Activated B cell treated with CpG ODN at 0.5 μM for 24 hours (primary cell): ENCODE results near the gene TALDO1. TPM values are rescaled to one million over a fixed set of nuclear protein-coding genes. Genes with fewer than 3 reads are reported as not detected.

Experiments
- ATAC-seq: fragments of 200-7000 bp; cut with Tn5 transposase; one replicate; pipeline ENCODE4 v1.10.0; 2021; ENCODE audit warnings: low read depth, mild to moderate bottlenecking, moderate library complexity
- CTCF ChIA-PET: fragments of 350-600 bp; sonication (Branson Sonifier 250); formaldehyde crosslinking; loops from one replicate; lab custom pipeline; 2021; ENCODE audit warnings: antibody characterized with exemption; lab: Charles Lee
- POLR2A ChIA-PET: fragments of 350-600 bp; sonication (Branson Sonifier 250); formaldehyde crosslinking; loops from one replicate; lab custom pipeline; 2021; ENCODE audit warnings: antibody characterized with exemption; lab: Charles Lee
- DNase-seq: peaks from one replicate; pipeline ENCODE4 v3.0.0; 2022
- H3K27ac Mint-ChIP-seq: one replicate; pipeline ENCODE4 v1.8.0; 2020; ENCODE audit warnings: mixed read lengths
- H3K27me3 Mint-ChIP-seq: one replicate; pipeline ENCODE4 v1.8.0; 2021; ENCODE audit warnings: mixed read lengths
- H3K36me3 Mint-ChIP-seq: one replicate; pipeline ENCODE4 v1.8.0; 2021; ENCODE audit warnings: low read depth, mixed read lengths
- H3K4me1 Mint-ChIP-seq: one replicate; pipeline ENCODE4 v1.8.0; 2021; ENCODE audit warnings: mixed read lengths
- H3K4me3 Mint-ChIP-seq: one replicate; pipeline ENCODE4 v1.8.0; 2020; ENCODE audit warnings: mild to moderate bottlenecking, mixed read lengths
- H3K9me3 Mint-ChIP-seq: one replicate; pipeline ENCODE4 v1.8.0; 2020; ENCODE audit warnings: mixed read lengths
- intact Hi-C: fragments of 100-400 bp; cut with micrococcal nuclease; formaldehyde crosslinking; loops from one replicate; pipeline ENCODE4 v1.15.1; 2024
- total RNA-seq: library from RNA; stranded (reverse); gene quantifications from 2 replicates; pipeline ENCODE4 v1.2.3, GENCODE V29; 2022
- TF ChIP-seq, protein P1 (sequence below): fragments of 200-600 bp; IDR thresholded peaks from one replicate; pipeline ENCODE4 v1.8.0; 2022; ENCODE audit warnings: antibody characterized with exemption, mild to moderate bottlenecking

Gene TALDO1
- total RNA-seq, 1 donor from 2014 or later: 194 TPM

DNA sequence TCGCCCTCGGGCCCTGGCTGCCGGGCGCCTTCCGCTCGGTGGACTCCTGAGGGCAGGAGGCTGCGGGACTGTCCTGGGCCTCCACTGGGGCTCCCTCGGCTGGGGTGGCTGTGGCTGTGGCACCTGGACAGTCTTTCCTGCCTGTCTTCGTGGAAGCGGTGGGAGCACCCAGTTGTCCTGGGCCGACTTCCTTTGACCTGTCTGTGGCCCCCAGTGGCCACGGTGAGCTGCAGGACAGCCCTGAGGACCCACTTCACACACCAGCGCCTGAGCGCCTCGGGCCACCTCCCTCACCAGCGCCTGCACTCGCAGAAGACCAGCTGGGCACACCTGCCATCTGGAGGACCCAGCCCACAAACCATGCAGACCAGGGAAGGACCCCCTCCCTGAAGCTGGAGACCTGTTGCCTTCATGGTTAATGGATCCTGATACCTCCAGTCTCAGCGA lies 43.0 kb upstream of the TALDO1 start:
- POLR2A ChIA-PET: interaction anchor here (0.6 to 1.3 kb wide), 5 partner anchors 8 to 22 kb away, joined by 3 read pairs; partner anchors contain the start of gene TMEM80
- DNase-seq (no peak), ATAC-seq (no peak)
- Mint-ChIP-seq H3K4me3 (no peak overlapping the region), H3K36me3 (peaks cover 19% of the 10 kb centered on the region), H3K9me3 (no peaks in the 10 kb centered on the region), H3K27ac (no peak overlapping the region), H3K4me1 (peaks cover 10% of the 10 kb centered on the region), H3K27me3 (peaks cover 9% of the 10 kb centered on the region)
- intact Hi-C loops: no loop called here
- CTCF ChIA-PET: interaction anchor here (1.7 kb wide), 1 partner anchor 18 kb away, joined by 5 read pairs; no protein-coding TSS in a partner anchor
- TF ChIP-seq, protein P1, sequence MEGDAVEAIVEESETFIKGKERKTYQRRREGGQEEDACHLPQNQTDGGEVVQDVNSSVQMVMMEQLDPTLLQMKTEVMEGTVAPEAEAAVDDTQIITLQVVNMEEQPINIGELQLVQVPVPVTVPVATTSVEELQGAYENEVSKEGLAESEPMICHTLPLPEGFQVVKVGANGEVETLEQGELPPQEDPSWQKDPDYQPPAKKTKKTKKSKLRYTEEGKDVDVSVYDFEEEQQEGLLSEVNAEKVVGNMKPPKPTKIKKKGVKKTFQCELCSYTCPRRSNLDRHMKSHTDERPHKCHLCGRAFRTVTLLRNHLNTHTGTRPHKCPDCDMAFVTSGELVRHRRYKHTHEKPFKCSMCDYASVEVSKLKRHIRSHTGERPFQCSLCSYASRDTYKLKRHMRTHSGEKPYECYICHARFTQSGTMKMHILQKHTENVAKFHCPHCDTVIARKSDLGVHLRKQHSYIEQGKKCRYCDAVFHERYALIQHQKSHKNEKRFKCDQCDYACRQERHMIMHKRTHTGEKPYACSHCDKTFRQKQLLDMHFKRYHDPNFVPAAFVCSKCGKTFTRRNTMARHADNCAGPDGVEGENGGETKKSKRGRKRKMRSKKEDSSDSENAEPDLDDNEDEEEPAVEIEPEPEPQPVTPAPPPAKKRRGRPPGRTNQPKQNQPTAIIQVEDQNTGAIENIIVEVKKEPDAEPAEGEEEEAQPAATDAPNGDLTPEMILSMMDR: no peak

DNA sequence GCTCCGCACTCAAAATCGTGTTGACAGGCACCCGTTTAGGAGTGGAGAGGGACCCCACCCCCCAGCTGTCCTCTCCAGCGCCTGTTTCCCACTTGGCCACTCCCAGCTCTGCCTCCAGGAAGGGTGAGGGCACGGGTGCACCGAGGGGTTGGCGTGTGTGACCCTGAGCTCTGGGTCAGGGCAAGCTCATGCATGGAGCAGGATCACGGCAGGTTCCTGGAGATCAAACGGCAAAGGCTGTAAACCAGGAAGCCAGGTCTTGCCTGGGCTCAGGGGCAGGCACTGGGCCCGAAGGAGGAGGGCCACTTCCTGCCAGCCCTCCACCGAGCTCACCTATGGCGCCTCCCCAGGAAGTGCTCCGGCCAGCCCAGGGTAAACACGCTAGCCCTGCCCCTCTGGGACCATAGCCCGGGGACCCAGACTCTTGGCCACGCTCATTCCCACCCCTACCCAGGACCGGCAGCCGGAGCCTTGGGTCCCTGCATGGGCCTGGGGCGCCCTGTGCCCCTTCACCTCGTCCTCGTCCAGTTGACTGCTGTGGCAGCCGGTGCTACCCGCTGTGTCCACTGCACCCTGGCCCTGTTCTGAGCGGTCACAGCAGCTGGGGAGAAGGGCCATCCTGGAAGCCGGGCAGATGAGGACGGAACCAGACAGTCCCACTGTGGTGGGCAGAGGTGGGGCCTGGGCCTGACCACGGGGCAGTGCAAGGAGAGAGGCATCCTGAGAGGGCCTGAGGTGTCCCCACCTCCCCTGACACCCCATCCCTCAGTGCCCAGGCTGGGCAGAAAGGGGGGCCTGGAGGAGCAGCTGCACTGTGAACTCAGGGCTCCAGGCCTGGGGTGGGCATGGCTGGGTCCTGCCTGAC lies 42.3 kb upstream of the TALDO1 start:
- DNase-seq (no peak), ATAC-seq (no peak)
- Mint-ChIP-seq H3K27me3 (peaks cover 11% of the 10 kb centered on the region), H3K36me3 (peaks cover 13% of the 10 kb centered on the region), H3K9me3 (no peaks in the 10 kb centered on the region), H3K27ac (no peak overlapping the region), H3K4me1 (peaks cover 10% of the 10 kb centered on the region), H3K4me3 (no peak overlapping the region)
- CTCF ChIA-PET: interaction anchor here (1.7 kb wide), 1 partner anchor 18 kb away, joined by 5 read pairs; no protein-coding TSS in a partner anchor
- POLR2A ChIA-PET: interaction anchor here (0.6 to 1.3 kb wide), 5 partner anchors 8 to 21 kb away, joined by 3 to 4 read pairs (median 3); partner anchors contain the start of gene TMEM80
- intact Hi-C loops: no loop called here
- TF ChIP-seq, protein P1: no peak

DNA sequence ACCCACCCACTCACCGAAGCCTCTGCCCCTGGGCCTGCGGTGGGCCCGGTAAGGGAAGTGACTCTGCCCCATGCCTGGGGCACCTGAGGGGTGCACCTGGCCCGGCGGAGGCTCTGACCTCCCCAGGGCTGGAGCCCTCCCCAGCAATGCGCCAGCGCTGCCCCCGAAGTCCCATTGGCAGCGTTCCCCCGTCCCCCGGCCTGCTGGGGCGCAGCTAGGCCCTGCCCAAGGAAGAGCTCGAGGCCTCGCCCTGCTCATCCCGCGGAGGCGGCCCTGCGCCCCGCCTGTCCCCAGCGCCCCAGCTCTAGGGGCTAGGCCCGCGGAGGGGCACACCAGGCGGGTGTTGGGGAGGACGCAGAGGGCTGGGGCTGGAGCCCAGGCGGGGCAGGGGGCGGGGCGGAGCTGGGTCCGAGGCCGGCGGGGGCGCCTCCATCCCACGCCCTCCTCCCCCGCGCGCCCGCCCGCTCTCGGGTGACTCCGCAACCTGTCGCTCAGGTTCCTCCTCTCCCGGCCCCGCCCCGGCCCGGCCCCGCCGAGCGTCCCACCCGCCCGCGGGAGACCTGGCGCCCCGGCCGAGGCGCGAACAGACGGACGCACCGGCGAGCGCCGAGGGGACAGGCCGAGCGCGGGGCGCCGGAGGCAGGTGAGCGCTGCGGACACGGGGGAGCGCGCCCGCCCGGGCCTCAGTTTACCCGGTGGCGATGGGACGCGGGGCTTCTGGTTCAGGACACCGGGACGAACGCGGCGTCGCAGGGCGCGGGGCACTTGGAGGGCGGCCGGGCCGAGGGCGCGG lies 41.4 kb upstream of the TALDO1 start, which contains the start of gene EPS8L2:
Gene EPS8L2 (plus strand): TSS at position 586 of the 793 bp plus-strand sequence. CDS start 3,177 bp downstream, outside the sequence.
- Mint-ChIP-seq H3K27ac (no peak within 1 kb of the TSS), H3K4me3 (no peak within 1 kb of the TSS), H3K9me3 (no peaks in the 10 kb centered on the region), H3K27me3 (peaks cover 13% of the 10 kb centered on the region), H3K36me3 (peaks cover 9% of the 10 kb centered on the region), H3K4me1 (peaks cover 14% of the 10 kb centered on the region)
- ATAC-seq (peak; percentile 63), DNase-seq (no peak)
- ChIA-PET CTCF (interaction anchor here (1.4 kb wide), 1 partner anchor 9 kb away, joined by 7 read pairs; no protein-coding TSS in a partner anchor), POLR2A (interaction anchor here (1.0 kb wide), 1 partner anchor 9 kb away, joined by 4 read pairs; no protein-coding TSS in a partner anchor)
- TF ChIP-seq, protein P1: no peak
- intact Hi-C loops: no loop called here

DNA sequence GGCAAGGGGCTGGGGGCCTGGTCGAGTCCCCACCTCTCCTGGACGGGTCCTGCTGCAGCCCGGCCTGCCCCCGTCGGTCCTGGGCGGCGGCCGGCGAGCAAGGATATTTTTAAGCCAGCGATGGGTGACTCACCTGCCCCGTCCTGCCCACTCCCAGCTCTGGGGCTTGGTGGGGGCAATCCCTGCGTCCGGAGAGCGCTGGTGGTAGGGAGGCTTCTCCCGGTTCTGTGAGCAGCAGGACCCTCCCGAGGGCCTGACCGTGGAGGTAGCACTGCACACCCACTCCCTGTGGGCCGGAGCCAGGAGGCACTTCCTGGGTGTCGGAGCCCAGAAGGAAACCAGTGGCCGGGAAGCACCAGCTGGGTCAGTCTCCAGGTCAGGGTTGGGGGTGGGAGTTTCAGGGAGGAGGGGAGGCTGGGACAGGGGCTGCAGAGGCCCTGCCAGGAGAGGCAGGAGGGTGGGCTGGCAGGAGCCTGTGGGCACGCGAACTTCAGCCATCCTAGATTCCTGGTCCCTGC lies 40.8 kb upstream of the TALDO1 start:
- no peak for ATAC-seq
- peaks cover 18% of the 10 kb centered on the region for H3K27me3 Mint-ChIP-seq
- no peak overlapping the region for H3K27ac Mint-ChIP-seq
- peaks cover 7% of the 10 kb centered on the region for H3K36me3 Mint-ChIP-seq
- no peak for DNase-seq
- POLR2A ChIA-PET: no interaction called here
- no peaks in the 10 kb centered on the region for H3K9me3 Mint-ChIP-seq
- peaks cover 16% of the 10 kb centered on the region for H3K4me1 Mint-ChIP-seq
- CTCF ChIA-PET: interaction anchor here (1.4 kb wide), 1 partner anchor 9 kb away, joined by 7 read pairs; no protein-coding TSS in a partner anchor
- intact Hi-C loops: no loop called here
- TF ChIP-seq, protein P1: no peak
- no peak overlapping the region for H3K4me3 Mint-ChIP-seq
